GM23338 (cell line): ENCODE measurements around the gene PSMG4. TPM values are rescaled to one million over a fixed set of nuclear protein-coding genes. Genes with fewer than 3 reads are reported as not detected.

Experiments
- ATAC-seq: fragments of 200-7000 bp; cut with Tn5 transposase; 3 replicates; pipeline ENCODE4 v1.9.1; 2020
- DNase-seq: peaks from one replicate; pipeline ENCODE4 v3.0.0-alpha.2; 2015; ENCODE audit warnings: low spot score
- H2AFZ ChIP-seq: fragments of 200-600 bp; sonication (generic); 2 replicates; pipeline ENCODE4 v1.8.0; 2016; ENCODE audit warnings: antibody characterized with exemption, mild to moderate bottlenecking, moderate library complexity
- H3F3A ChIP-seq: fragments of 200-600 bp; sonication (generic); replicated peaks from 2 replicates; pipeline ENCODE4 v1.8.0; 2017; ENCODE audit warnings: antibody characterized with exemption, mixed run types, low read depth
- H3K27ac ChIP-seq: fragments of 200-600 bp; sonication (generic); 2 replicates; pipeline ENCODE4 v1.6.1; 2016; ENCODE audit warnings: low read depth
- H3K27me3 ChIP-seq: fragments of 200-600 bp; sonication (generic); 2 replicates; pipeline ENCODE4 v1.8.0; 2016; ENCODE audit warnings: mild to moderate bottlenecking, mixed run types, moderate library complexity; ENCODE audit not compliant: insufficient read depth
- H3K36me3 ChIP-seq: fragments of 200-600 bp; sonication (generic); 2 replicates; pipeline ENCODE4 v1.8.0; 2016; ENCODE audit warnings: mild to moderate bottlenecking; ENCODE audit not compliant: insufficient read depth
- H3K4me1 ChIP-seq: fragments of 200-600 bp; sonication (generic); 2 replicates; pipeline ENCODE4 v1.8.0; 2016; ENCODE audit warnings: mild to moderate bottlenecking, moderate library complexity; ENCODE audit not compliant: insufficient read depth
- H3K4me2 ChIP-seq: fragments of 200-600 bp; sonication (generic); 2 replicates; pipeline ENCODE4 v1.7.1; 2017; ENCODE audit warnings: mixed run types
- H3K4me3 ChIP-seq: fragments of 200-600 bp; sonication (generic); 2 replicates; pipeline ENCODE4 v1.6.1; 2016; ENCODE audit warnings: mixed run types
- H3K79me2 ChIP-seq: fragments of 200-600 bp; sonication (generic); replicated peaks from 2 replicates; pipeline ENCODE4 v1.8.0; 2017; ENCODE audit warnings: mild to moderate bottlenecking; ENCODE audit not compliant: insufficient read depth
- H3K9me2 ChIP-seq: fragments of 200-600 bp; sonication (generic); 2 replicates; pipeline ENCODE4 v1.8.0; 2017; ENCODE audit not compliant: insufficient read depth
- H4K20me1 ChIP-seq: fragments of 200-600 bp; sonication (generic); replicated peaks from 2 replicates; pipeline ENCODE4 v1.8.0; 2017; ENCODE audit warnings: mild to moderate bottlenecking; ENCODE audit not compliant: insufficient read depth
- H3K27ac Mint-ChIP-seq: 2 replicates; pipeline ENCODE4 v1.8.0; 2020; ENCODE audit warnings: inconsistent platforms, mild to moderate bottlenecking, moderate library complexity, mixed read lengths
- H3K27me3 Mint-ChIP-seq: 3 replicates; pipeline ENCODE4 v1.8.0; 2022; ENCODE audit warnings: low read depth, mild to moderate bottlenecking, moderate library complexity, mixed read lengths, inconsistent platforms; ENCODE audit not compliant: insufficient read depth, poor library complexity
- H3K36me3 Mint-ChIP-seq: 3 replicates; pipeline ENCODE4 v1.8.0; 2021; ENCODE audit warnings: low read depth, mild to moderate bottlenecking, inconsistent platforms, moderate library complexity, mixed read lengths
- H3K4me1 Mint-ChIP-seq: 3 replicates; pipeline ENCODE4 v1.8.0; 2020; ENCODE audit warnings: mild to moderate bottlenecking, inconsistent platforms, mixed read lengths
- H3K4me3 Mint-ChIP-seq: 3 replicates; pipeline ENCODE4 v1.8.0; 2021; ENCODE audit warnings: moderate library complexity, mild to moderate bottlenecking, inconsistent platforms, mixed read lengths
- H3K9me3 Mint-ChIP-seq: 3 replicates; pipeline ENCODE4 v1.8.0; 2020; ENCODE audit warnings: moderate library complexity, mild to moderate bottlenecking, inconsistent platforms, mixed read lengths
- CREB1 ChIP-seq: fragments of 250-450 bp; sonication (Bioruptor Pico); IDR thresholded peaks from 2 replicates; pipeline ENCODE4 v1.5.0; 2020; ENCODE audit warnings: low read depth, mild to moderate bottlenecking, moderate library complexity
- EZH2 ChIP-seq: fragments of 200-600 bp; sonication (generic); IDR thresholded peaks from one replicate; pipeline ENCODE4 v1.8.0; 2017; ENCODE audit warnings: antibody characterized with exemption, mild to moderate bottlenecking, low read depth; ENCODE audit not compliant: unreplicated experiment
- EZH2phosphoT487 ChIP-seq: fragments of 200-600 bp; sonication (generic); IDR thresholded peaks from one replicate; pipeline ENCODE4 v1.8.1; 2018; ENCODE audit warnings: antibody characterized with exemption; ENCODE audit not compliant: unreplicated experiment
- POLR2AphosphoS5 ChIP-seq: IDR thresholded peaks from 2 replicates; pipeline ENCODE4 v1.6.1; 2016; ENCODE audit warnings: antibody characterized with exemption, low read depth
- STAT1 ChIP-seq: IDR thresholded peaks from one replicate; pipeline ENCODE4 v1.6.1; 2016; ENCODE audit warnings: antibody characterized with exemption; ENCODE audit not compliant: unreplicated experiment
- ZNF114 ChIP-seq: fragments of 250-450 bp; sonication (Bioruptor Pico); IDR thresholded peaks from 2 replicates; pipeline ENCODE4 v1.5.0; 2020; ENCODE audit warnings: mild to moderate bottlenecking, moderate library complexity
- ZNF331 ChIP-seq: fragments of 250-450 bp; sonication (Bioruptor Pico); IDR thresholded peaks from 2 replicates; pipeline ENCODE4 v1.5.0; 2020; ENCODE audit warnings: low read depth, mild to moderate bottlenecking, moderate library complexity
- ZNF462 ChIP-seq: fragments of 250-450 bp; sonication (Bioruptor Pico); IDR thresholded peaks from 2 replicates; pipeline ENCODE4 v1.5.0; 2020; ENCODE audit warnings: mild to moderate bottlenecking, moderate library complexity
- polyA plus RNA-seq: library from polyadenylated mRNA; unstranded; fragments of >200 nt; fragmentation: Nextera tagmentation; extraction: Ambion mirVana; gene quantifications from 2 replicates; pipeline ENCODE4 v1.2.1, GENCODE V29; 2016
- total RNA-seq: library from RNA; depleted of rRNA; stranded (reverse); fragments of >200 nt; shearing (Covaris generic); gene quantifications from 2 replicates; pipeline ENCODE4 v1.2.3, GENCODE V29; 2014
- TF ChIP-seq, protein P1 (sequence below), 2 experiments: fragments of 200-600 bp in 1 of 2; sonication (generic) in 1 of 2; conservative IDR thresholded peaks; 2 replicates each; pipeline versions ENCODE4 v1.5.1 to v1.6.1; 2016 to 2017; ENCODE audit warnings: antibody characterized with exemption in 2 of 2, low read depth in 2 of 2, mild to moderate bottlenecking in 2 of 2, moderate library complexity in 1 of 2

The PSMG4 gene
- total and polyA plus RNA-seq, 2 experiments from 2014 or later = 37.2 to 168 TPM

- Mint-ChIP-seq H3K27me3 (peaks cover 13% of the 10 kb centered on the region), H3K4me1 (peaks cover 11% of the 10 kb centered on the region), H3K27ac (no peak overlapping the region), H3K36me3 (peaks cover 43% of the 10 kb centered on the region), H3K4me3 (no peak overlapping the region), H3K9me3 (peaks cover 3% of the 10 kb centered on the region; the same call in 1 of the 3 replicates)
- no peak for ATAC-seq
- Histone ChIP-seq H3K27me3 (no peaks in the 10 kb centered on the region), H3K79me2 (no peaks in the 10 kb centered on the region), H3K4me2 (no peak overlapping the region), H2AFZ (no peak overlapping the region), H3K36me3 (peaks cover 4% of the 10 kb centered on the region; the same call in 1 of the 2 replicates), H3K9me2 (no peaks in the 10 kb centered on the region; the same call in 1 of the 2 replicates), H3K27ac (no peak overlapping the region), H3K4me3 (no peak overlapping the region), H3K4me1 (no peaks in the 10 kb centered on the region), H3F3A (no peaks in the 10 kb centered on the region), H4K20me1 (no peaks in the 10 kb centered on the region; the same call in 1 of the 2 replicates)
- no peak for DNase-seq
- TF ChIP-seq EZH2phosphoT487 (no peak), EZH2 (no peak), POLR2AphosphoS5 (no peak), ZNF331 (no peak), ZNF462 (no peak), ZNF114 (CRISPR knock-in tag) (no peak), STAT1 (no peak), CREB1 (CRISPR knock-in tag) (no peak)
- TF ChIP-seq, protein P1, sequence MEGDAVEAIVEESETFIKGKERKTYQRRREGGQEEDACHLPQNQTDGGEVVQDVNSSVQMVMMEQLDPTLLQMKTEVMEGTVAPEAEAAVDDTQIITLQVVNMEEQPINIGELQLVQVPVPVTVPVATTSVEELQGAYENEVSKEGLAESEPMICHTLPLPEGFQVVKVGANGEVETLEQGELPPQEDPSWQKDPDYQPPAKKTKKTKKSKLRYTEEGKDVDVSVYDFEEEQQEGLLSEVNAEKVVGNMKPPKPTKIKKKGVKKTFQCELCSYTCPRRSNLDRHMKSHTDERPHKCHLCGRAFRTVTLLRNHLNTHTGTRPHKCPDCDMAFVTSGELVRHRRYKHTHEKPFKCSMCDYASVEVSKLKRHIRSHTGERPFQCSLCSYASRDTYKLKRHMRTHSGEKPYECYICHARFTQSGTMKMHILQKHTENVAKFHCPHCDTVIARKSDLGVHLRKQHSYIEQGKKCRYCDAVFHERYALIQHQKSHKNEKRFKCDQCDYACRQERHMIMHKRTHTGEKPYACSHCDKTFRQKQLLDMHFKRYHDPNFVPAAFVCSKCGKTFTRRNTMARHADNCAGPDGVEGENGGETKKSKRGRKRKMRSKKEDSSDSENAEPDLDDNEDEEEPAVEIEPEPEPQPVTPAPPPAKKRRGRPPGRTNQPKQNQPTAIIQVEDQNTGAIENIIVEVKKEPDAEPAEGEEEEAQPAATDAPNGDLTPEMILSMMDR (conservative IDR thresholded peaks at IDR 0.05; ENCODE audit: low read depth in 2 of 2) = no peak
These were observed 47.1 kb downstream of the PSMG4 start for GRCh38 chr6:3305831-3306230.
